Adipocyte (in vitro differentiated cells): ENCODE measurements around the gene CHRND.
"Not testable (repeated sequence)": the region's sequence is repeated elsewhere in the genome, so short reads cannot be mapped to it uniquely, and the experiment has no call there.

Experiments used
- DNase-seq: peaks from one replicate; pipeline ENCODE4 v3.0.0-alpha.2; 2015; ENCODE audit warnings: low read depth
- H3K27me3 ChIP-seq: replicated peaks from 2 replicates; pipeline ENCODE4 v1.7.0; 2013; ENCODE audit warnings: mild to moderate bottlenecking, low read length, moderate library complexity; ENCODE audit not compliant: control insufficient read depth, insufficient read depth
- H3K36me3 ChIP-seq: 2 replicates; pipeline ENCODE4 v1.7.0; 2013; ENCODE audit warnings: low read length, mild to moderate bottlenecking, moderate library complexity; ENCODE audit not compliant: control insufficient read depth, insufficient read depth, severe bottlenecking
- H3K4me1 ChIP-seq: 2 replicates; pipeline ENCODE4 v1.7.0; 2013; ENCODE audit warnings: mild to moderate bottlenecking, low read length, moderate library complexity; ENCODE audit not compliant: control insufficient read depth, insufficient read depth
- H3K4me3 ChIP-seq: 2 replicates; pipeline ENCODE4 v1.7.0; 2013; ENCODE audit warnings: mild to moderate bottlenecking, low read length, moderate library complexity
- H3K9ac ChIP-seq: 2 replicates; pipeline ENCODE4 v1.7.0; 2013; ENCODE audit warnings: mild to moderate bottlenecking, low read length, moderate library complexity
- H3K9me3 ChIP-seq: 2 replicates; pipeline ENCODE4 v1.7.0; 2013; ENCODE audit warnings: mild to moderate bottlenecking, low read length, moderate library complexity; ENCODE audit not compliant: control insufficient read depth

Gene CHRND

DNA sequence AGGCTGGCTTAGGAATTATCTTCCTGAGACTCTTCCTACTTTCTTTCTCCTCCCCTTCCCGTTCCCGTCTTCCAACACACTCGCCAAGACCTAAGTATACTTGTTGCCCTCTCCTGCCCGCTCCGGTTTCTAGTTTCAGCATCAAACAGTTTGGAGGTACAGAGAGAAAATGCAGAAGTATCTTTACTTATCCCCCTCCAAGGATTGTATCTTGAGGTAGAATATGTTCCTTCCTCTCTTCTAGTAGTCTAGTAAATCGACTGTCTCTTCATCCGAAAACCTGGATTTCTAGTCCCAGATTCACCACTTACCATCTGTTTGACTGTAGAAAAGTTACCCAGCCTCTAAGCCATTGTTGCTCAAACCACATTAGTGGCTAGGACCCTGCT lies 25.3 kb downstream of the CHRND start:
- H3K27me3 ChIP-seq: no peaks in the 10 kb centered on the region
- H3K9ac ChIP-seq: peak overlapping the region; percentile 98
- no peak for DNase-seq
- peaks cover 14% of the 10 kb centered on the region for H3K4me1 ChIP-seq
- no peaks in the 10 kb centered on the region for H3K9me3 ChIP-seq
- peak overlapping the region; percentile 90 for H3K4me3 ChIP-seq
- peaks cover 10% of the 10 kb centered on the region for H3K36me3 ChIP-seq

DNA sequence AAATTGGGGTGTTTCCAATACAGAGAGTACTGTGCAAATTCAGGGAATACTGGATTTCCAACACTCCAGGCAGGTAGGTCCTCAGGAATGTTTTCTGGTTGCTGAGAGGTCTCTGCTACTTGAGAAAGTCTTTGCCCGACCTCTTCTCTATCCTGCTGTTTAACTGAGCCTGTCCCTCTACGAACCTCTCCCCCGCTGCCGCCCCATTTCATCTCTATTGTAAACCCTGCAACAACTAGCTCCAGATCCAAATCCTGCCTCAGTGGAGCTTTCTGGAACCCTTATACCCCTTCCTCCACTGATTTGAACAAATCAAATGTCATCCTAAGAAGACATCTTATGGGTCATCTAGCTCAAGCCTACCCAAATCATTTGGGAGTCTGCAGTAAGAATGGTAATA lies 25.8 kb downstream of the CHRND start:
- Histone ChIP-seq H3K27me3 (no peaks in the 10 kb centered on the region), H3K4me1 (peaks cover 14% of the 10 kb centered on the region), H3K9me3 (no peaks in the 10 kb centered on the region), H3K4me3 (peak overlapping the region; percentile 90), H3K36me3 (peaks cover 15% of the 10 kb centered on the region), H3K9ac (peak overlapping the region; percentile 98)
- no peak for DNase-seq

DNA sequence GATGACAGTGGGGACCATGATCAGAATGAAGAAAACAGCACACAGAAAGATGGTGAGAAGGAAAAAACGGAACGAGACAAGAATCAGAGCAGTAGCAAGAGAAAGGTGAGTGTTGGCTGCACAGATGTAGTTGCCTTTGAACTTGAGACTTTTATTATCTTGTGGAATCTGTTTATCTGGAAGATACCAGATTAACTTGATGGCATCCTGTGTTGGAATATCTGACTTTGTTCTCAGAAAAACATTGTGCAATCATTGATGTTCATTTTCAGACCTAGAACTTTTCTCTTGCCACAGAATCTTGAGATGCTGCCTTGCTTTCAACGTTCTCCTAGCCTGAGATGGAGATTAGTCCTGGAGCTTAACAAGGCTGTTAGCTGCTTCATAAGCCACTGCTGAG lies 30.5 kb downstream of the CHRND start:
- peak; percentile 24 for DNase-seq
- Histone ChIP-seq H3K4me3 (no peak overlapping the region), H3K9me3 (no peaks in the 10 kb centered on the region), H3K4me1 (peaks cover 6% of the 10 kb centered on the region), H3K27me3 (no peaks in the 10 kb centered on the region), H3K36me3 (peaks cover 53% of the 10 kb centered on the region), H3K9ac (no peak overlapping the region)

DNA sequence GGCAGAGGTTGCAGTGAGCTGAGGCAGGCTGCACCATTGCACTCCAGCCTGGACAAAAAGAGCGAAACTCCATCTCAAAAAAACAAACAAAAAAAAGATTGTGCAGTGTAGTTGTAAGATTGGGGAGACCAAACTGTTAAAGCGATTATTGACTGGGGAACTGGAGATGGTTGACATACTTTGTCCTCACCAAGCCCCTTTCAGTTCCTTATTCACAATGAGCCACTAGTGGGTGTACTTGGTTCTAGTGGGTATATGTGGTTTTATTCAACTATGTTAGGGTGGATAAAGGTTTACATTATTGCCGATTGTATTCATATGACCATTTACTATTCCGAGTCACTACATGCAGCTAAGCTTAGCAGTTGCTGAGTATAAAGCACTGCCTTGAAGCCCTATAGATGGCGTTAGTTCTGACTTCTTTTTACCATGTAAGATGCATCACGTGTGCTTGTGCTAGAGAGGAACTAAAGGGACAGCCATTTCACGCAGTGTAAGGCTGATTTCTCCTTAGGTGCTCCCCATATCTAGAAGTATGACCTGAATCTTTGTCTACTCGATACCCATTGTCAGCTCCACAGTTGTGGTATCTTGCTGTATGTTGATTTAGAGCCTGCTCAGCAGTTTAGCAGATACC lies 36.7 kb downstream of the CHRND start:
- no peaks in the 10 kb centered on the region for H3K27me3 ChIP-seq
- DNase-seq: no peak
- H3K9ac ChIP-seq: no peak overlapping the region
- no peaks in the 10 kb centered on the region for H3K9me3 ChIP-seq
- H3K4me1 ChIP-seq: peaks cover 6% of the 10 kb centered on the region
- H3K4me3 ChIP-seq: no peak overlapping the region
- peaks cover 87% of the 10 kb centered on the region for H3K36me3 ChIP-seq

DNA sequence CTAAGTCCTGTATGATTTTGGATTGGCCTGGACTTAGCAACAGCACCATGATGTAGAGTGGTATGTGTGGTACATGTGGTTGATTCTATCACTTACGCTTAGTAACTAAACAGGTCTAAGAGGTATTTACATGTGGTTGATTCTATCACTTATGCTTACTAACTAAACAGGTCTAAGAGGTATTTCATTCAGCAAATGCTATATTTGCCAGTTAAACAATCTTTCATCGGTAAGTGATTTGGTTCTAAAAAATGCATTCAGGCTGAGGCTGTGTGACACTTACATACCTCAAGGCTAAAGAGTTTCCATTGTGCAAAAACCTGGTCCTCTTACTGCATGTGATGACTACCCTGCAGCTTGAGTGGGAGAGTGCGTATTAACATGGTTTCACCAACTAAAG lies 37.6 kb downstream of the CHRND start:
- Histone ChIP-seq H3K4me1 (peaks cover 15% of the 10 kb centered on the region), H3K27me3 (no peaks in the 10 kb centered on the region), H3K9ac (no peak overlapping the region), H3K9me3 (no peaks in the 10 kb centered on the region), H3K36me3 (peaks cover 87% of the 10 kb centered on the region), H3K4me3 (no peak overlapping the region)
- DNase-seq: peak; percentile 29

DNA sequence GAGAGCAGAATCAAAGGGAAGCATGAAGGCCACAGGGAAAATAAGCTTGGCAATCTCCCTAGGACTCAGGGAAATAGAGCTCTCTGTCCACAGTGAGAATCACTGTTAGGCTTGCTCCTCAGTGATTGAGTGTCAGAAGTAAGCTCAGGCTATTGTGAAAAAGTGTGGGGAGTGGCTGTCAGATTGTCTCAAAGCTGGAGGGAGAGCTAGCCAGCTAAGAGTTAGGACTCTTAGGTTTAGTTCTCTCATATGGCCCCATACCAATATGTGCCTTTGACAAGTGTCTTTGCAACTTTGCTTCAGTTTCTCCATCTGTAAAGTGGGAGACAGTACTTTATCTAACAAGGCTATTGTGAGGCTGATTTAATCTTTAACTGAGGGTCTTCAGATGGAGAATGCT lies 41.8 kb downstream of the CHRND start:
- peaks cover 26% of the 10 kb centered on the region for H3K4me1 ChIP-seq
- H3K9ac ChIP-seq: peak overlapping the region; percentile 4
- H3K27me3 ChIP-seq: no peaks in the 10 kb centered on the region
- peak overlapping the region; percentile 28 for H3K4me3 ChIP-seq
- H3K9me3 ChIP-seq: no peaks in the 10 kb centered on the region
- H3K36me3 ChIP-seq: peaks cover 74% of the 10 kb centered on the region
- no peak for DNase-seq

DNA sequence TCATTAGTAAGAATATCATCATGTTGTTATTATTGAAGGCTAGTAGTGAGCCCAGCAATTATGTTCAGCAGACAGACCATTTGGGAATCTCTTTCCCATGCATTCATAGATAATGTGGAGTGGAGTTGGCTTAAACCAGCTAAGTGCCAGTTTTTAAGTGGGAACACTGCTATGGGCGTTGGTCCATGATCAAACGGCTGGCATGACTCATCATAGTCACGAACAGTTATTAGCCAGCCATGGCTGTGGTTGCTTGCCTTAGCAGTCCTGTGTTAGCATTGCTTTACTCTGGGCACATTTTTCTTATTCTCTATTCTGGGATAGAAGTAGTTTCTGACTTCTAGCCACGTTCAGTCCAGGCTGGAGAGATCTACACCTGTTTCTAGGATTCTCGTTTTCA lies 42.2 kb downstream of the CHRND start:
- peak; percentile 80 for DNase-seq
- peaks cover 74% of the 10 kb centered on the region for H3K36me3 ChIP-seq
- H3K4me1 ChIP-seq: peaks cover 26% of the 10 kb centered on the region
- H3K9me3 ChIP-seq: no peaks in the 10 kb centered on the region
- H3K9ac ChIP-seq: no peak overlapping the region
- peak overlapping the region; percentile 28 for H3K4me3 ChIP-seq
- no peaks in the 10 kb centered on the region for H3K27me3 ChIP-seq

DNA sequence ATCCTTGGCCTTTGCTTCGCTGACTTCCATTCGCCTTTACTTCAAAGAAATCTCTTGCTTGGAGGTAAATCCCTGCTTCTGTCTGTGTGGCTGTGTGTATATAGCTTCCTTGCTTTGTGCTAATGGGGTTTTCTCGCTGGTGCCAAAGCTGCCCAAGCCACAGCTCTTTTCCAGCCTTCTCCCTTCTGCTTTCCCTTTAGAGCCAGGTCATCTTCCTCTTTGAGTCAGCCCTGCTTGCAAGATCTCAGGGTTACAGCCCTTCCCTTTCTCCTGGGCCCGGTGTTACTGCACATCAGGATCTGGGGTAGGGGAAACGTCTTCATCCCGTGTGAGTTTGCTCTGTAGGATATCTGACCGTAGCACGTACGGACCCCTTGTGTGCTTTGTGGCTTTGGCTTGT lies 43.6 kb downstream of the CHRND start:
- DNase-seq: no peak
- Histone ChIP-seq H3K4me3 (no peak overlapping the region), H3K36me3 (peaks cover 79% of the 10 kb centered on the region), H3K9ac (no peak overlapping the region), H3K27me3 (no peaks in the 10 kb centered on the region), H3K4me1 (peaks cover 30% of the 10 kb centered on the region), H3K9me3 (no peaks in the 10 kb centered on the region)

DNA sequence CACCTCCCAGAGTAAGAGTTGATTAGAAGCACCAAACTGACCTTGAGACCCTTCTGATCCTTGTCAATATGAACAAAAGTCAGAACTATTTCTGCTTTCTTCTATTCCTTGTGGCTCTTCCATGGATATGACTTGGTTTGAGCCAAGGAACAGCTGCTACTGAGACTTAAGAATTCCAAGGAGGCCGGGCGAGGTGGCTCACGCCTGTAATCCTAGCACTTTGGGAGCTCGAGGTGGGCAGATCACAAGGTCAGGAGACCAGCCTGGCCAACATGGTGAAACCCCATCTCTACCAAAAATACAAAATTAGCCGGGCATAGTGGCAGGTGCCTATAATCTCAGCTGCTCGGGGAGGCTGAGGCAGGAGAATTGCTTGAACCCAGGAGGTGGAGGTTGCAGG lies 44.5 kb downstream of the CHRND start:
- H3K4me3 ChIP-seq, H3K27me3 ChIP-seq, H3K9ac ChIP-seq, H3K9me3 ChIP-seq, DNase-seq: not testable (repeated sequence)
- Histone ChIP-seq H3K4me1 (peaks cover 32% of the 10 kb centered on the region), H3K36me3 (peaks cover 78% of the 10 kb centered on the region)

DNA sequence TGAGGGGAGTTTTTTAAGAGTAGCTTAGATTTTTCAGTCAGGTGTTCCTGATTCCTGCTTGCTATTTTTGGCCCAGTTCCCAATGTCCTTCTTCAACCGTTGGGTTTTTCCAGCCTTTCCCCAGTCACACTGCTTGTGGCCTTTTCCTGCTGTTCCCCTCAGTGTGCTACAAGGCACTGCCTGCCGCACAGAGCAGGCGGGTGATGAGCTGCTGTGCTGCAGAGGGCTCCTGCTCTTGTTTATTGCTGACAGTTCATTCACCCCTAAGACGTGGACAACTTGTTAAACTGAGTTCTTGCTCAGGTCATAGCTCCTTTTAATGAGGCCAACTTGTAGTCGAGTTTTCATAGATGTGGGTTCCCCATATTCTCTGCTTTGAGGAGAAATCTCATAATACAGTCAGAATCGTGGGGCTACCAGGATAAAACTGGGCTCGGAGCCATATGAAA lies 45.1 kb downstream of the CHRND start:
- peaks cover 32% of the 10 kb centered on the region for H3K4me1 ChIP-seq
- DNase-seq: no peak
- H3K9me3 ChIP-seq: no peaks in the 10 kb centered on the region
- H3K36me3 ChIP-seq: peaks cover 72% of the 10 kb centered on the region
- H3K27me3 ChIP-seq: no peaks in the 10 kb centered on the region
- H3K9ac ChIP-seq: no peak overlapping the region
- no peak overlapping the region for H3K4me3 ChIP-seq

DNA sequence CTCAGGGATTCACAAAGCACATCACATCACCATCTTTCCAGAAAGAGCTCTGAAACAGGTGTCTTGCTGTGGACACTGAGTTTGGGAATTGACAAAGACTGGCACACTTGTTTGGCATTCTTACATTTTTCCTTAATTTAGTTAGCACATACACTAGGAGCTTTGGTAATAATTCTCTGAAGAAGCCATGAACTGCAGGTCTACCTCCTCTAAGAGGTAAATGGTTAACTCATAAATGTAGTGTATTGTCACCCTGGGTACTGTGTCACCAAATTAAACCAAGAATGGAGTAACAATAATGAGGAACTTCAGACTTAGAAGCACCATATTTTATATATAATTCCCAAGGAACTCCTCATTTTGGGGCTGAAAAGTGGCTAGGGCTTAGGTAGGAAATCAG lies 47.1 kb downstream of the CHRND start:
- Histone ChIP-seq H3K9ac (no peak overlapping the region), H3K27me3 (no peaks in the 10 kb centered on the region), H3K36me3 (peaks cover 52% of the 10 kb centered on the region), H3K4me3 (no peak overlapping the region), H3K4me1 (peaks cover 36% of the 10 kb centered on the region), H3K9me3 (no peaks in the 10 kb centered on the region)
- no peak for DNase-seq
